HepG2 (cell line): ENCODE data around the gene DDR1. TPM values are rescaled to one million over a fixed set of nuclear protein-coding genes. Genes with fewer than 3 reads are reported as not detected.

ENCODE experiments used
- GATAD1 ChIP-seq: IDR thresholded peaks from 2 replicates; pipeline ENCODE4 v1.6.1; 2016; ENCODE audit warnings: missing genetic modification reagents, missing compliant biosample characterization
- HDAC2 ChIP-seq: sonication (generic); formaldehyde crosslinking; IDR thresholded peaks from 2 replicates; pipeline ENCODE4 v1.4.0; 2020; ENCODE audit warnings: missing genetic modification reagents
- HES4 ChIP-seq: sonication (generic); formaldehyde crosslinking; IDR thresholded peaks from 2 replicates; pipeline ENCODE4 v1.9.0; 2021; ENCODE audit warnings: mild to moderate bottlenecking, missing genetic modification reagents, borderline replicate concordance
- MED8 ChIP-seq: sonication (generic); formaldehyde crosslinking; IDR thresholded peaks from 2 replicates; pipeline ENCODE4 v1.8.1; 2023; ENCODE audit warnings: mild to moderate bottlenecking, missing genetic modification reagents; ENCODE audit not compliant: insufficient replicate concordance
- NFAT5 ChIP-seq: sonication (generic); formaldehyde crosslinking; IDR thresholded peaks from 2 replicates; pipeline ENCODE4 v1.4.0; 2020; ENCODE audit warnings: missing genetic modification reagents
- NFKBIZ ChIP-seq: IDR thresholded peaks from 2 replicates; pipeline ENCODE4 v1.6.1; 2018; ENCODE audit warnings: missing genetic modification reagents, missing compliant biosample characterization
- NR2C2 ChIP-seq: sonication (generic); formaldehyde crosslinking; IDR thresholded peaks from 2 replicates; pipeline ENCODE4 v1.4.0; 2020; ENCODE audit warnings: missing genetic modification reagents, mild to moderate bottlenecking, moderate library complexity, borderline replicate concordance
- PBX2 ChIP-seq: IDR thresholded peaks from 2 replicates; pipeline ENCODE4 v1.6.1; 2016; ENCODE audit warnings: control low read depth
- REXO4 ChIP-seq: sonication (generic); formaldehyde crosslinking; IDR thresholded peaks from 2 replicates; pipeline ENCODE4 v1.8.0; 2022; ENCODE audit warnings: missing genetic modification reagents, mild to moderate bottlenecking, borderline replicate concordance
- SMARCE1 ChIP-seq: fragments of 450-650 bp; IDR thresholded peaks from 2 replicates; pipeline ENCODE4 v1.6.1; 2017; ENCODE audit warnings: borderline replicate concordance
- SRY ChIP-seq: sonication (generic); formaldehyde crosslinking; IDR thresholded peaks from 2 replicates; pipeline ENCODE4 v1.8.0; 2022; ENCODE audit warnings: mild to moderate bottlenecking, missing genetic modification reagents
- ZC3H4 ChIP-seq: sonication (generic); formaldehyde crosslinking; IDR thresholded peaks from 2 replicates; pipeline ENCODE4 v1.4.0; 2020; ENCODE audit warnings: missing genetic modification reagents, borderline replicate concordance
- ZNF207 ChIP-seq: fragments of 450-650 bp; IDR thresholded peaks from 2 replicates; pipeline ENCODE4 v1.6.1; 2016; ENCODE audit warnings: antibody characterized with exemption, borderline replicate concordance
- ZNF230 ChIP-seq: sonication (generic); formaldehyde crosslinking; IDR thresholded peaks from 2 replicates; pipeline ENCODE4 v1.4.0; 2020; ENCODE audit warnings: mild to moderate bottlenecking, missing genetic modification reagents
- ZNF431 ChIP-seq: sonication (generic); formaldehyde crosslinking; IDR thresholded peaks from 2 replicates; pipeline ENCODE4 v1.9.0; 2022; ENCODE audit warnings: missing genetic modification reagents, low read depth, mild to moderate bottlenecking, borderline replicate concordance
- ZNF629 ChIP-seq: sonication (generic); formaldehyde crosslinking; conservative IDR thresholded peaks from 2 replicates; pipeline ENCODE4 v1.5.0; 2020; ENCODE audit warnings: missing genetic modification reagents
- ZNF678 ChIP-seq: sonication (generic); formaldehyde crosslinking; IDR thresholded peaks from 2 replicates; pipeline ENCODE4 v1.4.0; 2020; ENCODE audit warnings: mild to moderate bottlenecking, missing genetic modification reagents
- ZNF768 ChIP-seq: sonication (generic); formaldehyde crosslinking; IDR thresholded peaks from 2 replicates; pipeline ENCODE4 v1.4.0; 2020; ENCODE audit warnings: missing genetic modification reagents
- ZSCAN29 ChIP-seq: sonication (generic); formaldehyde crosslinking; conservative IDR thresholded peaks from 2 replicates; pipeline ENCODE4 v1.4.0; 2020; ENCODE audit warnings: mild to moderate bottlenecking, missing genetic modification reagents
- ZZZ3 ChIP-seq: sonication (generic); formaldehyde crosslinking; IDR thresholded peaks from 2 replicates; pipeline ENCODE4 v1.4.0; 2020; ENCODE audit warnings: missing genetic modification reagents, mild to moderate bottlenecking, borderline replicate concordance
- polyA plus RNA-seq, 8 experiments: library from polyadenylated mRNA; depleted of rRNA in 3 of 8; stranded (reverse) in 7 of 8; unstranded in 1 of 8; fragments of >200 nt; fragmentation: Illumina TruSeq in 4 of 8; extraction: Trizol in 4 of 8; gene quantifications; 2 replicates each; pipeline versions ENCODE4 v1.2.1 to v1.2.3, GENCODE V29; 2011 to 2016; ENCODE audit warnings: low read depth in 4 of 8, missing spikeins in 1 of 8, mixed read lengths in 1 of 8; ENCODE audit not compliant: insufficient read depth in 1 of 8
- total RNA-seq, 5 experiments: library from RNA; depleted of rRNA; stranded (reverse); fragments of >200 nt; fragmentation: Illumina TruSeq; extraction: Trizol; gene quantifications; 2 replicates each; pipeline ENCODE4 v1.2.3, GENCODE V29; 2016; ENCODE audit warnings: low read depth in 1 of 5
- TF ChIP-seq, protein P1 (sequence below): sonication (generic); formaldehyde crosslinking; IDR thresholded peaks from 2 replicates; pipeline ENCODE4 v1.4.0; 2020; ENCODE audit warnings: missing genetic modification reagents, borderline replicate concordance

Gene DDR1
- total and polyA plus RNA-seq, 2 of the 13 experiments (the other 11 are each of a cell fraction or from before 2014, with no cell fraction given), result 16.7 to 20.2 TPM

- TF ChIP-seq ZZZ3 (CRISPR knock-in tag) (no peak), PBX2 (CRISPR knock-in tag) (no peak), NR2C2 (CRISPR knock-in tag) (no peak), SMARCE1 (no peak), ZNF207 (0 out of 2 replicates have a peak, but pooled peaks have one; percentile 71), HDAC2 (CRISPR knock-in tag) (no peak), MED8 (CRISPR knock-in tag) (no peak), ZNF678 (no peak), NFAT5 (CRISPR knock-in tag) (no peak), ZNF230 (CRISPR knock-in tag) (0 out of 2 replicates have a peak, but pooled peaks have one; percentile 58), ZC3H4 (no peak), ZSCAN29 (CRISPR knock-in tag) (no peak), SRY (CRISPR knock-in tag) (no peak), ZNF431 (CRISPR knock-in tag) (no peak), NFKBIZ (CRISPR knock-in tag) (no peak), ZNF629 (CRISPR knock-in tag) (no peak), HES4 (no peak), GATAD1 (CRISPR knock-in tag) (no peak), REXO4 (CRISPR knock-in tag) (no peak), ZNF768 (CRISPR knock-in tag) (no peak)
- TF ChIP-seq, protein P1, sequence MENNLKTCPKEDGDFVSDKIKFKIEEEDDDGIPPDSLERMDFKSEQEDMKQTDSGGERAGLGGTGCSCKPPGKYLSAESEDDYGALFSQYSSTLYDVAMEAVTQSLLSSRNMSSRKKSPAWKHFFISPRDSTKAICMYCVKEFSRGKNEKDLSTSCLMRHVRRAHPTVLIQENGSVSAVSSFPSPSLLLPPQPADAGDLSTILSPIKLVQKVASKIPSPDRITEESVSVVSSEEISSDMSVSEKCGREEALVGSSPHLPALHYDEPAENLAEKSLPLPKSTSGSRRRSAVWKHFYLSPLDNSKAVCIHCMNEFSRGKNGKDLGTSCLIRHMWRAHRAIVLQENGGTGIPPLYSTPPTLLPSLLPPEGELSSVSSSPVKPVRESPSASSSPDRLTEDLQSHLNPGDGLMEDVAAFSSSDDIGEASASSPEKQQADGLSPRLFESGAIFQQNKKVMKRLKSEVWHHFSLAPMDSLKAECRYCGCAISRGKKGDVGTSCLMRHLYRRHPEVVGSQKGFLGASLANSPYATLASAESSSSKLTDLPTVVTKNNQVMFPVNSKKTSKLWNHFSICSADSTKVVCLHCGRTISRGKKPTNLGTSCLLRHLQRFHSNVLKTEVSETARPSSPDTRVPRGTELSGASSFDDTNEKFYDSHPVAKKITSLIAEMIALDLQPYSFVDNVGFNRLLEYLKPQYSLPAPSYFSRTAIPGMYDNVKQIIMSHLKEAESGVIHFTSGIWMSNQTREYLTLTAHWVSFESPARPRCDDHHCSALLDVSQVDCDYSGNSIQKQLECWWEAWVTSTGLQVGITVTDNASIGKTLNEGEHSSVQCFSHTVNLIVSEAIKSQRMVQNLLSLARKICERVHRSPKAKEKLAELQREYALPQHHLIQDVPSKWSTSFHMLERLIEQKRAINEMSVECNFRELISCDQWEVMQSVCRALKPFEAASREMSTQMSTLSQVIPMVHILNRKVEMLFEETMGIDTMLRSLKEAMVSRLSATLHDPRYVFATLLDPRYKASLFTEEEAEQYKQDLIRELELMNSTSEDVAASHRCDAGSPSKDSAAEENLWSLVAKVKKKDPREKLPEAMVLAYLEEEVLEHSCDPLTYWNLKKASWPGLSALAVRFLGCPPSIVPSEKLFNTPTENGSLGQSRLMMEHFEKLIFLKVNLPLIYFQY (CRISPR knock-in tag), result no peak
These were observed 1.2 kb downstream of the DDR1 start (continued) for GRCh38 chr6:30885481-30885998.
